ENCODE data around the gene REV3L.
"Not testable (repeated sequence)": the region's sequence is repeated elsewhere in the genome, so short reads cannot be mapped to it uniquely, and the experiment has no call there.

REV3L gene

GRCh38 chr6:111482959-111483735 is at the start of gene REV3L:
Gene REV3L, minus strand, starts transcription at chr6:111483218. Its CDS starts 330 bp downstream, at chr6:111482888.
- DNase-seq: peak; percentile 97

- DNase-seq: no peak
Observed at GRCh38 chr6:111531185-111531584, 48.2 kb upstream of the REV3L start.

- peak; percentile 18 for DNase-seq
Observed at GRCh38 chr6:111530667-111531066, 47.6 kb upstream of the REV3L start.

GRCh38 chr6:111530218-111530617 is 47.2 kb upstream of the REV3L start:
- no peak for DNase-seq

GRCh38 chr6:111527367-111527766 is 44.3 kb upstream of the REV3L start:
- no peak for DNase-seq

- no peak for DNase-seq
Observed at GRCh38 chr6:111524735-111525134, 41.7 kb upstream of the REV3L start.

- DNase-seq: no peak
Observed at GRCh38 chr6:111524252-111524651, 41.2 kb upstream of the REV3L start.

GRCh38 chr6:111523484-111524167 is 40.6 kb upstream of the REV3L start:
- no peak for DNase-seq

GRCh38 chr6:111522393-111523020 is 39.5 kb upstream of the REV3L start:
- DNase-seq: no peak

GRCh38 chr6:111521497-111522270 is 38.7 kb upstream of the REV3L start:
- DNase-seq: no peak

GRCh38 chr6:111520524-111520923 is 37.5 kb upstream of the REV3L start:
- no peak for DNase-seq

GRCh38 chr6:111517965-111518364 is 34.9 kb upstream of the REV3L start:
- DNase-seq: no peak

GRCh38 chr6:111515259-111515658 is 32.2 kb upstream of the REV3L start:
- no peak for DNase-seq

GRCh38 chr6:111514531-111514930 is 31.5 kb upstream of the REV3L start:
- not testable (repeated sequence) for DNase-seq

GRCh38 chr6:111507219-111507618 is 24.2 kb upstream of the REV3L start:
- DNase-seq: not testable (repeated sequence)

- not testable (repeated sequence) for DNase-seq
Observed at GRCh38 chr6:111505498-111505897, 22.5 kb upstream of the REV3L start.

GRCh38 chr6:111503660-111504059 is 20.6 kb upstream of the REV3L start:
- DNase-seq: no peak

GRCh38 chr6:111503194-111503593 is 20.2 kb upstream of the REV3L start:
- peak; percentile 47 for DNase-seq

GRCh38 chr6:111502154-111502553 is 19.1 kb upstream of the REV3L start:
- no peak for DNase-seq

- no peak for DNase-seq
Observed at GRCh38 chr6:111499269-111499793, 16.3 kb upstream of the REV3L start.

GRCh38 chr6:111494951-111495635 is 12.1 kb upstream of the REV3L start:
- DNase-seq: no peak

- DNase-seq: no peak
Observed at GRCh38 chr6:111492499-111492898, 9.5 kb upstream of the REV3L start.
